Keratinocyte (primary cell): Measurements from ENCODE around the gene B4GALNT2. TPM values are rescaled to one million over a fixed set of nuclear protein-coding genes. Genes with fewer than 3 reads are reported as not detected.

Experiments
- DNase-seq: peaks from one replicate; pipeline ENCODE4 v3.0.0-alpha.2; 2011; ENCODE audit warnings: low read depth, missing footprints, low spot score
- FAIRE-seq: peaks from 2 replicates; lab custom pipeline; 2011; peaks lifted over from hg19 to GRCh38; lab: Jason Lieb, UNC
- H2AFZ ChIP-seq: 2 replicates; pipeline ENCODE4 v1.6.0; 2012; ENCODE audit warnings: low read length, control low read depth, inconsistent platforms; ENCODE audit not compliant: control insufficient read depth
- H3K27ac ChIP-seq: 2 replicates; pipeline ENCODE4 v1.5.1; 2011; ENCODE audit warnings: low read length; ENCODE audit not compliant: control insufficient read depth, insufficient read depth
- H3K27me3 ChIP-seq: 3 replicates; pipeline ENCODE4 v1.6.0; 2011; ENCODE audit warnings: low read length; ENCODE audit not compliant: control insufficient read depth, insufficient read depth; ENCODE audit errors: extremely low read depth
- H3K36me3 ChIP-seq, 2 experiments: 2 replicates in 1 of 2; 3 replicates in 1 of 2; pipeline ENCODE4 v1.5.1; 2011; ENCODE audit warnings: low read length in 2 of 2, mild to moderate bottlenecking in 1 of 2; ENCODE audit not compliant: control insufficient read depth in 2 of 2, insufficient read depth in 2 of 2; ENCODE audit errors: extremely low read depth in 1 of 2
- H3K4me1 ChIP-seq: 3 replicates; pipeline ENCODE4 v1.5.1; 2011; ENCODE audit warnings: low read length; ENCODE audit not compliant: control insufficient read depth, insufficient read depth; ENCODE audit errors: extremely low read depth
- H3K4me2 ChIP-seq: 3 replicates; pipeline ENCODE4 v1.6.0; 2011; ENCODE audit warnings: low read depth, low read length; ENCODE audit not compliant: control insufficient read depth, insufficient read depth; ENCODE audit errors: extremely low read depth
- H3K4me3 ChIP-seq, 3 experiments: fragments of 200-600 bp in 1 of 3; sonication (generic) in 1 of 3; 2 replicates in 2 of 3; 3 replicates in 1 of 3; pipeline ENCODE4 v1.5.1; 2011 to 2016; ENCODE audit warnings: low read length in 3 of 3, mild to moderate bottlenecking in 3 of 3, control low read depth in 2 of 3, inconsistent platforms in 1 of 3, low read depth in 1 of 3, mixed read lengths in 1 of 3, mixed run types in 1 of 3, moderate library complexity in 1 of 3; ENCODE audit not compliant: control insufficient read depth in 2 of 3, insufficient read depth in 2 of 3; ENCODE audit errors: extremely low read depth in 1 of 3
- H3K79me2 ChIP-seq: 2 replicates; pipeline ENCODE4 v1.6.0; 2012; ENCODE audit warnings: low read length; ENCODE audit not compliant: control insufficient read depth, insufficient read depth
- H3K9ac ChIP-seq: 3 replicates; pipeline ENCODE4 v1.6.0; 2011; ENCODE audit warnings: low read length; ENCODE audit not compliant: control insufficient read depth, insufficient read depth; ENCODE audit errors: extremely low read depth
- H3K9me1 ChIP-seq: 3 replicates; pipeline ENCODE4 v1.6.0; 2011; ENCODE audit warnings: low read length; ENCODE audit not compliant: control insufficient read depth, insufficient read depth; ENCODE audit errors: extremely low read depth
- H3K9me3 ChIP-seq: 2 replicates; pipeline ENCODE4 v1.5.1; 2012; ENCODE audit warnings: low read depth, low read length; ENCODE audit not compliant: control insufficient read depth
- H4K20me1 ChIP-seq: 3 replicates; pipeline ENCODE4 v1.6.0; 2011; ENCODE audit warnings: low read length; ENCODE audit not compliant: control insufficient read depth, insufficient read depth; ENCODE audit errors: extremely low read depth
- EZH2 ChIP-seq: IDR thresholded peaks from one replicate; pipeline ENCODE4 v1.6.1; 2012; ENCODE audit warnings: inconsistent platforms, mild to moderate bottlenecking, low read length, moderate library complexity
- dilution Hi-C: fragments of 300-500 bp; cut with MboI; formaldehyde crosslinking; loops from one replicate; pipeline ENCODE4 v1.7.0; 2020; ENCODE audit warnings: low sequenced_read_pairs; ENCODE audit not compliant: extremely low pct_ligation_motif_present
- polyA plus RNA-seq, 5 experiments: library from polyadenylated mRNA; depleted of rRNA in 3 of 5; stranded (reverse) in 3 of 5; stranded (forward) in 1 of 5; unstranded in 1 of 5; fragments of >200 nt; gene quantifications; 1 replicate in 1 of 5; 2 replicates in 3 of 5; 3 replicates in 1 of 5; pipeline versions ENCODE4 v1.2.1 to v1.2.3, GENCODE V29; 2011 to 2012; ENCODE audit warnings: missing spikeins in 2 of 5, low read depth in 1 of 5, low replicate concordance in 1 of 5
- TF ChIP-seq, protein P1 (sequence below), 3 experiments: IDR thresholded peaks in 1 of 3; conservative IDR thresholded peaks in 1 of 3; optimal IDR thresholded peaks in 1 of 3; 2 replicates in 2 of 3; 3 replicates in 1 of 3; pipeline versions ENCODE3 to v1.5.1; 2011; ENCODE audit warnings: low read length in 3 of 3, mild to moderate bottlenecking in 3 of 3, moderate library complexity in 2 of 3, control low read depth in 1 of 3, inconsistent platforms in 1 of 3; ENCODE audit not compliant: insufficient read depth in 2 of 3; ENCODE audit errors: extremely low read depth in 1 of 3

The B4GALNT2 gene
- polyA plus RNA-seq, 1 donor (not counting 4 experiments of a cell fraction or from before 2014, with no cell fraction given): 0.01 TPM

DNA sequence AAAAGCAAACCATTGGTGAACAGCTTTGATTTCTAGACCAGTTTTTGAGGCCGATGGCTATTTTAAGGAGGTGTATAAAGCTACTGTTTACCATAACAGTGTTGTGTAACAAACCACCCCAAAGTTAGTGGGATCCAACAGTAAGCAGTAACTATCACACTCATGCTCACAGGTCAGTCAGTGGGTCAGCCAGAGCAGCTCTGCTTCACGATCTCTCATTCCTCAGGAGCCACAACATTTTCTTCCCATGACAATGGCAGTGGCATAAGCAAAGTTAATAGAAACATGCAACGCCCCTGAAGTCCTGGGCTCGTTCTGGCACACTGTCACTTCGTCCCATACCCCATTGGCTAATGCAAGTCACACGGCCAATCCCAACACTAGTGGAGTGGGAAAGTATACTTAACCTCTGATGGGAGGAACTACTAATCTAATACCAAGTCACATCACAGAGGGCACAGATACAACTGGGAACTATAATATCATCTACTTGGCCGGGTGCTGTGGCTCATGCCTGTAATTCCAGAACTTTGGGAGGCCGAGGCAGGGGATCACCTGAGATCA, 28.0 kb upstream of the B4GALNT2 start:
- no peak overlapping the region for H2AFZ ChIP-seq
- FAIRE-seq (no peak), DNase-seq (no peak)
- no peaks in the 10 kb centered on the region for H3K9me1 ChIP-seq
- no peaks in the 10 kb centered on the region for H3K27me3 ChIP-seq
- peaks cover 48% of the 10 kb centered on the region for H3K4me1 ChIP-seq
- no peaks in the 10 kb centered on the region for H3K36me3 ChIP-seq
- dilution Hi-C loops: no loop called here
- H4K20me1 ChIP-seq: peaks cover 5% of the 10 kb centered on the region
- no peak overlapping the region for H3K9ac ChIP-seq
- H3K79me2 ChIP-seq: no peaks in the 10 kb centered on the region
- no peak overlapping the region for H3K4me3 ChIP-seq
- no peak overlapping the region for H3K27ac ChIP-seq
- no peaks in the 10 kb centered on the region for H3K9me3 ChIP-seq
- H3K4me2 ChIP-seq: no peak overlapping the region
- TF ChIP-seq EZH2: no peak
- TF ChIP-seq, protein P1, sequence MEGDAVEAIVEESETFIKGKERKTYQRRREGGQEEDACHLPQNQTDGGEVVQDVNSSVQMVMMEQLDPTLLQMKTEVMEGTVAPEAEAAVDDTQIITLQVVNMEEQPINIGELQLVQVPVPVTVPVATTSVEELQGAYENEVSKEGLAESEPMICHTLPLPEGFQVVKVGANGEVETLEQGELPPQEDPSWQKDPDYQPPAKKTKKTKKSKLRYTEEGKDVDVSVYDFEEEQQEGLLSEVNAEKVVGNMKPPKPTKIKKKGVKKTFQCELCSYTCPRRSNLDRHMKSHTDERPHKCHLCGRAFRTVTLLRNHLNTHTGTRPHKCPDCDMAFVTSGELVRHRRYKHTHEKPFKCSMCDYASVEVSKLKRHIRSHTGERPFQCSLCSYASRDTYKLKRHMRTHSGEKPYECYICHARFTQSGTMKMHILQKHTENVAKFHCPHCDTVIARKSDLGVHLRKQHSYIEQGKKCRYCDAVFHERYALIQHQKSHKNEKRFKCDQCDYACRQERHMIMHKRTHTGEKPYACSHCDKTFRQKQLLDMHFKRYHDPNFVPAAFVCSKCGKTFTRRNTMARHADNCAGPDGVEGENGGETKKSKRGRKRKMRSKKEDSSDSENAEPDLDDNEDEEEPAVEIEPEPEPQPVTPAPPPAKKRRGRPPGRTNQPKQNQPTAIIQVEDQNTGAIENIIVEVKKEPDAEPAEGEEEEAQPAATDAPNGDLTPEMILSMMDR (optimal IDR thresholded peaks at IDR 0.05 in 1 of 3, IDR thresholded peaks at IDR 0.05 in 1 of 3, conservative IDR thresholded peaks at IDR 0.05 in 1 of 3; ENCODE audit: extremely low read depth in 1 of 3, insufficient read depth in 2 of 3, low read length in 3 of 3): no peak

DNA sequence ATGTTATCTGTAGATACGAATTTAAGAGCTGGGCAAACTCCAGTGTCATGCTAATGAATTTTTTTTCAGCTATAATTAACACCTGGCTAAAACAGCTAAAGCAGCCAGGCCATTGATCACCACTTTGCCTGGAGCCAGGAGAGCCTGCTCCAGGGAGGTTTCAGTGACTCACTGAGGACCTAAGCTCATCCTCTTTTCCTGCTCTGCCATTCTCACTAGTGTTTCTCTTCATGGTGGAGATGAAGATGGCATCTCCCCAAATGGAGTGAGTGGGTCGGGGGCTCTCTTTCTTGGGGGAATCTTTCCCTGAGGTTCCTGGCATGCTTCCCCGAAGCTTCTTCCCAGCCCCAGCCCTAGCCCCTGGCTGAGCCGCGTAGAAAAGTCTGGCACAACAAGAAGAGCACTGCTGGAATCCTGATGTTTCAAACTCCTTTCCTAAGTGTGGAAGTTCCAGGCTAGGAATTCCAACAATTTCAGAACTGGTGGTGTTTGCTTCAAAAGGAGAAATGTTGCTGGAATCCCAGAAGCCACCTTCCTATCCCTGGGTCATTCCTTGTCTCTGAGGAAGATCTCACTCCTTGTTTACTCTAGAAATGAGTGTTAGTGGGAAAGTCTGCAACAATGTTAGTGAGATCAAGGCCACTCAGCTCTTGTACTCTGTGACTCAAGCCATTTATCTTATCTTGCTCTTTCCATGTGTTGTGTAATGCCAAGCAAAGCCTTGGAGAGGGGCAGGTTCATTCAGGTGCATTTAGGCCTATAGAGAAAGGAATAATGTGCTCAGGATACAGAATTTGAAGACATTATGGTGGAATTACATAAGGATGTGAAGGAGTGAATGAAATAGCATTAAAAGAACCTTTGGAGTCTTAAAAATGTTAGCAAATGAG, 26.0 kb upstream of the B4GALNT2 start:
- Histone ChIP-seq H3K4me1 (peaks cover 55% of the 10 kb centered on the region), H3K4me2 (peak overlapping the region; percentile 1)
- FAIRE-seq: peak; percentile 55

More for the DNA sequence above, 26.0 kb upstream of the B4GALNT2 start:
- H4K20me1 ChIP-seq: peaks cover 4% of the 10 kb centered on the region
- no peak overlapping the region for H3K27ac ChIP-seq
- no peaks in the 10 kb centered on the region for H3K36me3 ChIP-seq
- no peak for DNase-seq
- TF ChIP-seq, protein P1 (optimal IDR thresholded peaks at IDR 0.05 in 1 of 3, IDR thresholded peaks at IDR 0.05 in 1 of 3, conservative IDR thresholded peaks at IDR 0.05 in 1 of 3; ENCODE audit: extremely low read depth in 1 of 3, insufficient read depth in 2 of 3, low read length in 3 of 3): no peak
- TF ChIP-seq EZH2: no peak
- no peak overlapping the region for H3K9ac ChIP-seq
- no peaks in the 10 kb centered on the region for H3K79me2 ChIP-seq
- dilution Hi-C loops: no loop called here
- H2AFZ ChIP-seq: no peak overlapping the region
- H3K4me3 ChIP-seq: no peak overlapping the region
- no peaks in the 10 kb centered on the region for H3K27me3 ChIP-seq
- no peaks in the 10 kb centered on the region for H3K9me1 ChIP-seq
- H3K9me3 ChIP-seq: no peaks in the 10 kb centered on the region
